T-helper 9 cell (primary cell): ENCODE results near the gene SCRT2.

ENCODE experiments used
- DNase-seq: peaks from one replicate; pipeline ENCODE4 v3.0.0-alpha.2; 2020

The SCRT2 gene

GRCh38 chr20:669573-669972, 6.0 kb downstream of the SCRT2 start:
- DNase-seq, result no peak

- no peak for DNase-seq
Measured at GRCh38 chr20:668638-669037, 7.0 kb downstream of the SCRT2 start.

GRCh38 chr20:668050-668449, 7.6 kb downstream of the SCRT2 start:
- DNase-seq, result no peak

- DNase-seq, result peak; percentile 54
Measured at GRCh38 chr20:667351-668034, 8.1 kb downstream of the SCRT2 start.

GRCh38 chr20:666877-667276, 8.7 kb downstream of the SCRT2 start:
- DNase-seq, result no peak

GRCh38 chr20:665276-665675, 10.3 kb downstream of the SCRT2 start:
- DNase-seq, result no peak

- no peak for DNase-seq
Measured at GRCh38 chr20:664576-664975, 11.0 kb downstream of the SCRT2 start.

GRCh38 chr20:664151-664550, 11.5 kb downstream of the SCRT2 start:
- no peak for DNase-seq

- no peak for DNase-seq
Measured at GRCh38 chr20:663315-664090, 12.1 kb downstream of the SCRT2 start.

- DNase-seq, result no peak
Measured at GRCh38 chr20:662277-663192, 13.1 kb downstream of the SCRT2 start.

- no peak for DNase-seq
Measured at GRCh38 chr20:661474-662270, 13.9 kb downstream of the SCRT2 start.

- no peak for DNase-seq
Measured at GRCh38 chr20:658731-659291, 16.8 kb downstream of the SCRT2 start.

GRCh38 chr20:658202-658601, 17.4 kb downstream of the SCRT2 start:
- no peak for DNase-seq

GRCh38 chr20:655726-656624, 19.6 kb downstream of the SCRT2 start:
- DNase-seq, result no peak

GRCh38 chr20:654417-654750, 21.2 kb downstream of the SCRT2 start:
- no peak for DNase-seq

GRCh38 chr20:653590-654416, 21.8 kb downstream of the SCRT2 start:
- DNase-seq, result no peak

GRCh38 chr20:653110-653589, 22.5 kb downstream of the SCRT2 start, which contains the start of gene SRXN1:
TSS of gene SRXN1 (minus strand) at chr20:653200. CDS start at chr20:653185, 15 bp downstream.
- DNase-seq, result peak; percentile 66

- DNase-seq, result no peak
Measured at GRCh38 chr20:652615-653109, 22.9 kb downstream of the SCRT2 start.

GRCh38 chr20:651713-652614, 23.6 kb downstream of the SCRT2 start:
- no peak for DNase-seq
